ENCODE data around the gene PROZ.
"Not testable (repeated sequence)": the region's sequence is repeated elsewhere in the genome, so short reads cannot be mapped to it uniquely, and the experiment has no call there.

Gene PROZ

GRCh38 chr13:113157929-113158747 lies at the start of gene PROZ:
Gene PROZ (plus strand): TSS chr13:113158648. CDS start chr13:113158661, 13 bp downstream.
- no peak for DNase-seq

GRCh38 chr13:113109151-113110047 lies 49.0 kb upstream of the PROZ start:
- DNase-seq = no peak

GRCh38 chr13:113110048-113110851 lies 48.2 kb upstream of the PROZ start:
- peak; percentile 32 for DNase-seq

DNA sequence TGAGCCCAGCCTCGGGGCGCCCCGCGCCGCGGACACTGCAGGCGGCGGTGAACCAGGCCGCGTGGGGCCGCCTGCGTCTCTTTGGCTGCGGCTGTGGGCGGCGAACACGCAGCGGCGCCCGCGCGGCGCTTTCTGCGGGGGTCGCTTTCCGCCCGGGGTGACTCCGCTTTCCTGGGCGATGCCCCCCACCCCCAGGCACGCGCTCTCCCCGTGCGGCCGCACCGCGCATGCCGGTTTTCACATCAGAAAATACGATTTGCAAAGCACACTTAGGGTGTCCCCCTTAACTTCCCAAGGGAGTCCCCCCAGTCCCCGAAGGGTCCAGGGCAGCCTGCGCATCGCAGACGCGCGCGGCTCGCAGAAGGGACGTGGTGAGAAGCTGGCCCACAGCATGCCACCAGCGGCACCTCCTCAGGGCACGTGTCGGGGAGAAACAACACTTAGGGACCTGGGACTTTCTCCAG lies 47.6 kb upstream of the PROZ start:
- no peak for DNase-seq

DNA sequence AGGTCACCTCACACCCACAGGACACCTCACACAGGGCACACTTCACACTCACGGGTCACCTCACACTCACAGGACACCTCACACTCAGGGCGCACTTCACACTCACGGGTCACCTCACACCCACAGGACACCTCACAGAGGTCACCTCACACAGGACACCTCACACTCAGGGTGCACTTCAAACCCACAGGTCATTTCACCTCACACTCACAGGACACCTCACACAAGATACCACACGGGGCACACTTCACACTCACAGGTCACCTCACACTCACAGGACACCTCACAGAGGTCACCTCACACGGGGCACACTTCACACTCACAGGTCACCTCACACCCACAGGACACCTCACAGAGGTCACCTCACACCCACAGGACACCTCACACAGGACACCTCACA lies 46.6 kb upstream of the PROZ start:
- not testable (repeated sequence) for DNase-seq

DNA sequence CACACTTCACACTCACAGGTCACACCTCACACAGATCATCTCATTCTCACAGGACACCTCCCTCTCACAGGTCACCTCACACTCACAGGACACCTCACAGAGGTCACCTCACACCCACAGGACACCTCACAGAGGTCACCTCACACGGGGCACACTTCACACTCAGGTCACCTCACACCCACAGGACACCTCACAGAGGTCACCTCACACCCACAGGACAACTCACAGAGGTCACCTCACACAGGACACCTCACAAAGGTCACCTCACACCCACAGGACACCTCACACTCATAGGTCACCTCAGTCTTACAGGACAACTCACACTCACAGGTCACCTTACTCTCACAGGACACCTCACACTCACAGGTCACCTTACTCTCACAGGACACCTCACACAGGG lies 46.0 kb upstream of the PROZ start:
- DNase-seq = not testable (repeated sequence)

DNA sequence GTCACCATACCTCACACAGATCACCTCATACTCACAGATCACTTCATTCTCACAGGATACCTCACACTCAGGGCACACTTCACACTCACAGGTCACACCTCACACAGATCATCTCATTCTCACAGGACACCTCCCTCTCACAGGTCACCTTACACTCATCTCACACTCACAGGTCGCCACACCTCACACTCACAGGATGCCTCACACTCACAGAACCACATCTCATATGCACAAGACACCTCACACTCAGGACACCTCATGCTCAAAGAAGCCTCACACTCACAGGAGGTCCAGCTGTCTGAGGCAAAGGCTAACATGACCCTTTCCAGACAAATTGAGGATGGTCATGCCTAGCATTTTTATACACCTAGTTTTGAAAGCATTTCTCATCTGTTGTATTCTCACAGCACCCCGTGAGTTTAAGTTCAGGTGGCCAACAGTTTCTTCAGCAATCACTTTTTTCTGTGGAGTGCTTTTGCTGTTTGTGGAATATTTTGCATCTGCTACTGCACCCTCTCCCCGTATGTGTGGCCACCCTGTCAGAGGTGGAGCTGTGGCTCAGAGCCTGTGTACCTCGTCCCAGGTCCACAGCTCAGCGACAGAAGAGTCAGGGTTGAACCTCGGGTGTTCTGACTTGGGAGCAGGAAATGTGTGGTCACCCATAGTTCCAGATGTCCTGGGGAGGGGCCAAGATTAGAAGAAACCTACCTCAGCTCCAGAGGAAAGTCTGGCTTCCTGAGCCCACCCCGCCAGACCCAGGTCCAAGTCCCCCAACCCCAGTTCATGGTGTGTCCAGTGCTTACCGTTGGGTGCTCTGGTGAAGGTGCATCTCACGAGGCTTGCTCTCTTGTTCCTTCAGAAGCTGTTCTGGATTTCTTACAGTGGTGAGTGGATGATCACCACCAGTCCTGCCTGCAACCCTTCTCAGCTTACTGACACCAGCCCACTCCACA lies 45.3 kb upstream of the PROZ start:
- no peak for DNase-seq

GRCh38 chr13:113113846-113114271 lies 44.6 kb upstream of the PROZ start:
- DNase-seq = no peak

DNA sequence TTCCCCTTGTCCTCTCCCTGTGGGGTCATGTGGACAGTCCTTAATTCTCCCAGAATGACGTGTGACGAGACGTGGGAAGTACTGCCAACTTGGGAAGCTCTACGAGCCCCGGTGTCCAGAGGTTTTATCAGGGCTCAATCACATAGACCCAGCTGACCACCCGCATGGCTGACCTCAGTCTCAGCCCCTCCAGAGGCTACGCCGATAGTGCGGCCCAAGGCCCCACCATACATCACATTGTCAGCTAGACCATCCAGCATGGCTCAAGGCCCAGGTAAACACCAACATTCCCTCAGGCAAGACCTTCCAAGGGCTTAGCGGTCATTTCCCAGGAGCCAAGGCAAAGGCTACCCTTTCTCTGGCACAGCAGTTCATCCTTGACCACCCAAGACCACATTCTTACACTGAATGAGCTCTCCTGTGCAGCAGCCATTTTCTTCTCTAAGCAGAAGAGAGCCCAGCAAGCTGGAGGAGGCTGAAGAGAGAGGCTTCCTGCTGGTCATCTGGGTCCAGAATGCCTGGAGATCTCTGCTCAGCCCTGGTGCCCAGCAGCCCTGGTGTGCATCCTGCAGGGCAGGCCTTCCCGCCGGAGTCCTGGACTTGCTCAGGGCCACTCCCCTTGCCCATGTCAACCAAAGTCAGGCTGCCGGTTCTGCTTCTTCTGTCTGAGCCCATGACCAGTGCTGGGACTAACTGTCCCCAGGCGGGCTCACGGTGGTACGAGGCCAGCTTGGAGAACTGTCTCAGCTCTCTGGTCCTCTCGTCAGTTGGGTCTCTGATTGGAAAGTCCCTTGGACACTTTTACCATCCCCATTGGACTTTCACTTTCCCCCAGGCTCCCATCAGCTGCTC lies 43.7 kb upstream of the PROZ start:
- DNase-seq = no peak

GRCh38 chr13:113115363-113116205 lies 42.9 kb upstream of the PROZ start:
- DNase-seq = no peak

DNA sequence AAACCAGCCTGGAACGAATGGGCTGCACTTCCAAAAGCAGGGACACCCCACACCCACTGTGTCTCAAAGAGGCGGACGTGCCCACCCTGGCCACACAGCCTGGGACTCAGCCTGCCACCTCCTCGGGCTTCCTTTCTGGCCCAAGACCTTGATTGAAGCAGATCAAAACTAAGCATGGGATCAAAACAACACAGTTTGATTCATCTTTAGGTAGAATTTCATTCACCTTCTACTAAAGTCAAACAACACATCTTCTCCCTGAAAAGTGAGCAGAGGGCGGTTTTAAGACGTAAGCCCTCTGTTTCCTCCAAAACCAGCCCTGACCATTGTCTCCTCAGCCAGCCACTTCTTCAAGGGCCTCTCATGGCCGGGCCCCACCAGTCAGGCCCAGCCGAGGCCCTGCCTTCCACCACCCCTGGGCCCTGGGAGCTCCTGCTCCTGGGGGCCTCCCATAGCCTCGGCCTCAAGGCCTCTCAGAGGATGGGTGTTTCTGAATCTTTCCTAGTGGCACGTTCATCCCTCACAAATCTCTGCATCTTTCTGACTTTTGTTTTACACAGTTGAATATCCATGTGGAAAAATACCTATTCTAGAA lies 42.1 kb upstream of the PROZ start:
- DNase-seq = no peak

GRCh38 chr13:113116871-113117271 lies 41.6 kb upstream of the PROZ start:
- DNase-seq = no peak

DNA sequence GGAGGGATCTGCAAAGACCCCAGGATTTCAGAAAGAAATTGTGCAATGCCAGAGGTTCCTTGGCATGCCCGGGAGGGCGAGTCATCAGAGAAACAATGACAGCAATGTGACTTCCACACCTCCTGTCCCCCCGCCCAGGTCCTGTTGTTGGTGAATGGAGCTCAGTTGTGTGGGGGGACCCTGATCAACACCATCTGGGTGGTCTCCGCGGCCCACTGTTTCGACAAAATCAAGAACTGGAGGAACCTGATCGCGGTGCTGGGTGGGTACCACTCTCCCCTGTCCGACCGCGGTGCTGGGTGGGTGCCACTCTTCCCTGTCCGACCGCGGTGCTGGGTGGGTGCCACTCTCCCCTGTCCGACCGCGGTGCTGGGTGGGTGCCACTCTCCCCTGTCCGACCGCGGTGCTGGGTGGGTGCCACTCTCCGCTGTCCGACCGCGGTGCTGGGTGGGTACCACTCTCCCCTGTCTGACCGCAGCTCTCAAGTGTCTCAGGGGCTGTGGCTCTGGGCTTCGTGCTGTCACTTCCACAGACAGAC lies 41.0 kb upstream of the PROZ start:
- no peak for DNase-seq

- no peak for DNase-seq
Measured at GRCh38 chr13:113117911-113118260, 40.6 kb upstream of the PROZ start.

DNA sequence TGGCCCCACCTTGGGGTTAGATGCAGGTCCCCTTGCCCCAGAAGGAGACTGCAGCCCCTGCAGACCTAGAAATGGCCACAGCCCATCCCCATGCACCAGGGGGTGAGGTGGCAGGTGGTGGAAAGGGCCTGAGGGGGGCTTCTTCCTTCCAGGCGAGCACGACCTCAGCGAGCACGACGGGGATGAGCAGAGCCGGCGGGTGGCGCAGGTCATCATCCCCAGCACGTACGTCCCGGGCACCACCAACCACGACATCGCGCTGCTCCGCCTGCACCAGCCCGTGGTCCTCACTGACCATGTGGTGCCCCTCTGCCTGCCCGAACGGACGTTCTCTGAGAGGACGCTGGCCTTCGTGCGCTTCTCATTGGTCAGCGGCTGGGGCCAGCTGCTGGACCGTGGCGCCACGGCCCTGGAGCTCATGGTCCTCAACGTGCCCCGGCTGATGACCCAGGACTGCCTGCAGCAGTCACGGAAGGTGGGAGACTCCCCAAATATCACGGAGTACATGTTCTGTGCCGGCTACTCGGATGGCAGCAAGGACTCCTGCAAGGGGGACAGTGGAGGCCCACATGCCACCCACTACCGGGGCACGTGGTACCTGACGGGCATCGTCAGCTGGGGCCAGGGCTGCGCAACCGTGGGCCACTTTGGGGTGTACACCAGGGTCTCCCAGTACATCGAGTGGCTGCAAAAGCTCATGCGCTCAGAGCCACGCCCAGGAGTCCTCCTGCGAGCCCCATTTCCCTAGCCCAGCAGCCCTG lies 40.0 kb upstream of the PROZ start:
- DNase-seq = no peak

DNA sequence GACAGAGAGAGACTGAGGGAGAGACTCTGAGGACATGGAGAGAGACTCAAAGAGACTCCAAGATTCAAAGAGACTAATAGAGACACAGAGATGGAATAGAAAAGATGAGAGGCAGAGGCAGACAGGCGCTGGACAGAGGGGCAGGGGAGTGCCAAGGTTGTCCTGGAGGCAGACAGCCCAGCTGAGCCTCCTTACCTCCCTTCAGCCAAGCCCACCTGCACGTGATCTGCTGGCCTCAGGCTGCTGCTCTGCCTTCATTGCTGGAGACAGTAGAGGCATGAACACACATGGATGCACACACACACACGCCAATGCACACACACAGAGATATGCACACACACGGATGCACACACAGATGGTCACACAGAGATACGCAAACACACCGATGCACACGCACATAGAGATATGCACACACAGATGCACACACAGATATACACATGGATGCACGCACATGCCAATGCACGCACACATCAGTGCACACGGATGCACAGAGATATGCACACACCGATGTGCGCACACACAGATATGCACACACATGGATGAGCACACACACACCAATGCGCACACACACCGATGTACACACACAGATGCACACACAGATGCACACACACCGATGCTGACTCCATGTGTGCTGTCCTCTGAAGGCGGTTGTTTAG lies 39.2 kb upstream of the PROZ start:
- DNase-seq = no peak

DNA sequence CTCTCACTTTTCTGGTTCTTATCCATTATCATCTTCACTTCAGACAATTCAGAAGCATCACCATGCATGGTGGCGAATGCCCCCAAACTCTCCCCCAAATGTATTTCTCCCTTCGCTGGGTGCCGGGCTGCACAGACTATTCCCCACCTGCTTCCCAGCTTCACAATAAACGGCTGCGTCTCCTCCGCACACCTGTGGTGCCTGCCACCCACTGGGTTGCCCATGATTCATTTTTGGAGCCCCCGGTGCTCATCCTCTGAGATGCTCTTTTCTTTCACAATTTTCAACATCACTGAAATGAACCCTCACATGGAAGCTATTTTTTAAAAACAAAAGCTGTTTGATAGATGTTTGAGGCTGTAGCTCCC lies 38.6 kb upstream of the PROZ start:
- no peak for DNase-seq

Data from DMS79 (cell line).